GM21526 (cell line): Measurements from ENCODE around the gene C1QTNF12.
"Not testable (repeated sequence)": the region's sequence is repeated elsewhere in the genome, so short reads cannot be mapped to it uniquely, and the experiment has no call there.

Experiments
- ATAC-seq: cut with Tn5 transposase; IDR thresholded peaks from one replicate; pipeline ENCODE4 v1.9.1; 2021; ENCODE audit warnings: moderate library complexity; ENCODE audit not compliant: unreplicated experiment, low FRiP score

C1QTNF12 gene

GRCh38 chr1:1202831-1203560 is 43.5 kb downstream of the C1QTNF12 start:
- ATAC-seq: no peak

- ATAC-seq: no peak
Measured at GRCh38 chr1:1200876-1201810, 45.4 kb downstream of the C1QTNF12 start.

- ATAC-seq: no peak
Measured at GRCh38 chr1:1199961-1200875, 46.3 kb downstream of the C1QTNF12 start.

GRCh38 chr1:1199141-1199960 is 47.2 kb downstream of the C1QTNF12 start:
- ATAC-seq: no peak

- ATAC-seq: no peak
Measured at GRCh38 chr1:1198423-1199140, 47.9 kb downstream of the C1QTNF12 start.

GRCh38 chr1:1197551-1198422 is 48.7 kb downstream of the C1QTNF12 start:
- ATAC-seq: no peak

- ATAC-seq: no peak
Measured at GRCh38 chr1:1197188-1197500, 49.4 kb downstream of the C1QTNF12 start.

- no peak for ATAC-seq
Measured at GRCh38 chr1:1196431-1197187, 49.9 kb downstream of the C1QTNF12 start.

- not testable (repeated sequence) for ATAC-seq
Measured at GRCh38 chr1:1195726-1196125, 50.8 kb downstream of the C1QTNF12 start.

- no peak for ATAC-seq
Measured at GRCh38 chr1:1194723-1195122, 51.8 kb downstream of the C1QTNF12 start.
